Measurements from ENCODE around the gene ERBIN. TPM values are rescaled to one million over a fixed set of nuclear protein-coding genes. Genes with fewer than 3 reads are reported as not detected.

ERBIN gene
- polyA plus RNA-seq, 3 donors, result 25.2 to 43.3 (median 28.6) TPM

DNA sequence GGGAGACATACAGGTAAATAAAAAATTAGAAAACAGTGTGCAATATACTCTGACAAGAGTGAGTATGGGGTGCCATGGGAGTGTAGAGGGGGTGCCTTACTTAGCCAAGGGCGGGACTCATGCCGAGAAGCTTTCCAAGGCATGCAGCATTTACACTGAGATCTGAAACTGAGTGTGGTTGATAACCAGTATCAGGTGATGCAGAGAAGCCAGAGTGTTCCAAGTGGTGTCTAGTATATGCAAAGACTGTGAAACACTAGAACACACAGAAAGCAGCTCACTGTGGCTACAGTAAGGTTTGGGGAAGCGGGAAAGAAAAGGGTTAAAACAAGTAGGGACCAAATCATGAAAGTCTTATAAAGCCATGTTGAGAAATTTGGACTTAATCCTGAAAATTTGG lies 30.5 kb upstream of the ERBIN start:
- H3K4me3 ChIP-seq (replicated peaks in 1 of 3; ENCODE audit: low read depth in 2 of 3, low read length in 3 of 3), result no peak overlapping the region
- H3K9me3 ChIP-seq (replicated peaks in 1 of 2; ENCODE audit: control insufficient read depth in 1 of 2, insufficient read depth in 1 of 2, low read length in 2 of 2), result no peaks in the 10 kb centered on the region
- TF ChIP-seq, protein P1, sequence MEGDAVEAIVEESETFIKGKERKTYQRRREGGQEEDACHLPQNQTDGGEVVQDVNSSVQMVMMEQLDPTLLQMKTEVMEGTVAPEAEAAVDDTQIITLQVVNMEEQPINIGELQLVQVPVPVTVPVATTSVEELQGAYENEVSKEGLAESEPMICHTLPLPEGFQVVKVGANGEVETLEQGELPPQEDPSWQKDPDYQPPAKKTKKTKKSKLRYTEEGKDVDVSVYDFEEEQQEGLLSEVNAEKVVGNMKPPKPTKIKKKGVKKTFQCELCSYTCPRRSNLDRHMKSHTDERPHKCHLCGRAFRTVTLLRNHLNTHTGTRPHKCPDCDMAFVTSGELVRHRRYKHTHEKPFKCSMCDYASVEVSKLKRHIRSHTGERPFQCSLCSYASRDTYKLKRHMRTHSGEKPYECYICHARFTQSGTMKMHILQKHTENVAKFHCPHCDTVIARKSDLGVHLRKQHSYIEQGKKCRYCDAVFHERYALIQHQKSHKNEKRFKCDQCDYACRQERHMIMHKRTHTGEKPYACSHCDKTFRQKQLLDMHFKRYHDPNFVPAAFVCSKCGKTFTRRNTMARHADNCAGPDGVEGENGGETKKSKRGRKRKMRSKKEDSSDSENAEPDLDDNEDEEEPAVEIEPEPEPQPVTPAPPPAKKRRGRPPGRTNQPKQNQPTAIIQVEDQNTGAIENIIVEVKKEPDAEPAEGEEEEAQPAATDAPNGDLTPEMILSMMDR (IDR thresholded peaks at IDR 0.05), result no peak
- Mint-ChIP-seq H3K36me3 (no peaks in the 10 kb centered on the region), H3K27ac (no peak overlapping the region), H3K4me1 (no peaks in the 10 kb centered on the region), H3K4me3 (no peak overlapping the region), H3K9me3 (peaks cover 0 to 5% (median 2%) of the 10 kb centered on the region in 7 donors), H3K27me3 (ENCODE audit: low read depth in 3 of 3) (peaks cover 1 to 4% (median 2%) of the 10 kb centered on the region in 3 donors)
- no peak for DNase-seq
- H3K27ac ChIP-seq (ENCODE audit: low read depth in 1 of 2, low read length in 2 of 2), result no peak overlapping the region
- intact Hi-C loops (cut with micrococcal nuclease), result no loop called here
- H4K20me1 ChIP-seq (ENCODE audit: insufficient read depth, low read length), result no peaks in the 10 kb centered on the region
- H3K4me2 ChIP-seq (replicated peaks; ENCODE audit: extremely low read depth, low read length, poor library complexity, severe bottlenecking), result no peak overlapping the region
- H3K36me3 ChIP-seq (replicated peaks in 1 of 2; ENCODE audit: control insufficient read depth in 1 of 2, insufficient read depth in 2 of 2, low read length in 2 of 2), result no peaks in the 10 kb centered on the region
- WGBS (ENCODE audit: insufficient coverage), result 100% methylated on average over 3 of the region's 3 CpGs
- no peaks in the 10 kb centered on the region for H3K4me1 ChIP-seq (ENCODE audit: control insufficient read depth in 1 of 2, insufficient read depth in 2 of 2, low read length in 2 of 2)
- no peak overlapping the region for H3K9ac ChIP-seq (ENCODE audit: insufficient read depth, low read length, poor library complexity, severe bottlenecking)
- H2AFZ ChIP-seq (ENCODE audit: insufficient read depth, low read depth, low read length, poor library complexity, severe bottlenecking), result no peak overlapping the region
- H3K79me2 ChIP-seq (ENCODE audit: insufficient read depth, low read length), result no peaks in the 10 kb centered on the region
- no peaks in the 10 kb centered on the region for H3K27me3 ChIP-seq (ENCODE audit: control insufficient read depth in 2 of 2, insufficient read depth in 2 of 2, low read length in 2 of 2)

DNA sequence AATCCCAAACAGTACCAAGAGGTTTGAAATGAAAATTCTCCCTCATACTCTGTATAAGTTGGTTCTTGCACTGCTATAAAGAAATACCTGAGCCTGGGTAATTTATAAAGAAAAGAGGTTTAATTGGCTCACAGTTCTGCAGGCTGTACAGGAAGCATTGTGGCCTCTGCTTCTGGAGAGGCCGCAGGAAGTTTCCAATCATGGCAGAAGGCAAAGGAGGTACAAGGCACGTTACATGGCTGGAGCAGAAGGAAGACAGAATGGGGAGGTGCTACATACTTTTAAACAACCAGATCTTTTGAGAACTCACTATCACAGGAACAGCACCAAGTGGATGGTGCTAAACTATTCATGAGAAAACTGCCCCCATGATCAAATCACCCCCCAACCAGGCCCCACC lies 25.6 kb upstream of the ERBIN start:
- no peak overlapping the region for H3K4me3 Mint-ChIP-seq
- H3K27ac Mint-ChIP-seq, result no peak overlapping the region
- intact Hi-C loops (cut with micrococcal nuclease), result no loop called here
- Histone ChIP-seq H3K4me2 (replicated peaks; ENCODE audit: extremely low read depth, low read length, poor library complexity, severe bottlenecking) (no peak overlapping the region), H3K27ac (ENCODE audit: low read depth in 1 of 2, low read length in 2 of 2) (no peak overlapping the region), H2AFZ (ENCODE audit: insufficient read depth, low read depth, low read length, poor library complexity, severe bottlenecking) (no peak overlapping the region), H3K4me1 (ENCODE audit: control insufficient read depth in 1 of 2, insufficient read depth in 2 of 2, low read length in 2 of 2) (no peaks in the 10 kb centered on the region), H4K20me1 (ENCODE audit: insufficient read depth, low read length) (no peaks in the 10 kb centered on the region), H3K79me2 (ENCODE audit: insufficient read depth, low read length) (no peaks in the 10 kb centered on the region), H3K36me3 (replicated peaks in 1 of 2; ENCODE audit: control insufficient read depth in 1 of 2, insufficient read depth in 2 of 2, low read length in 2 of 2) (no peaks in the 10 kb centered on the region), H3K27me3 (ENCODE audit: control insufficient read depth in 2 of 2, insufficient read depth in 2 of 2, low read length in 2 of 2) (no peaks in the 10 kb centered on the region), H3K9me3 (replicated peaks in 1 of 2; ENCODE audit: control insufficient read depth in 1 of 2, insufficient read depth in 1 of 2, low read length in 2 of 2) (no peaks in the 10 kb centered on the region), H3K4me3 (replicated peaks in 1 of 3; ENCODE audit: low read depth in 2 of 3, low read length in 3 of 3) (no peak overlapping the region), H3K9ac (ENCODE audit: insufficient read depth, low read length, poor library complexity, severe bottlenecking) (no peak overlapping the region)
- TF ChIP-seq, protein P1 (IDR thresholded peaks at IDR 0.05), result no peak
- DNase-seq, result no peak
- no peaks in the 10 kb centered on the region for H3K36me3 Mint-ChIP-seq
- H3K27me3 Mint-ChIP-seq (ENCODE audit: low read depth in 3 of 3), result peaks cover 0 to 3% (median 1%) of the 10 kb centered on the region in 3 donors
- WGBS (ENCODE audit: insufficient coverage), result 80% methylated on average over 1 of the region's 2 CpGs
- no peaks in the 10 kb centered on the region for H3K4me1 Mint-ChIP-seq
- peaks cover 0 to 5% (median 3%) of the 10 kb centered on the region in 7 donors for H3K9me3 Mint-ChIP-seq
